HepG2 (cell line): ENCODE results near the gene FAT4. TPM values are rescaled to one million over a fixed set of nuclear protein-coding genes. Genes with fewer than 3 reads are reported as not detected.

Experiments used
- FOXA1 ChIP-seq, 2 experiments: fragments of 450-650 bp in 1 of 2; sonication (generic) in 1 of 2; formaldehyde crosslinking in 1 of 2; IDR thresholded peaks; 2 replicates each; pipeline versions ENCODE4 v1.4.0 to v1.6.1; 2016 to 2020; ENCODE audit warnings: missing genetic modification reagents in 1 of 2
- FOXK2 ChIP-seq: fragments of 450-650 bp; IDR thresholded peaks from 2 replicates; pipeline ENCODE4 v1.6.1; 2016
- GABPB1 ChIP-seq: IDR thresholded peaks from 2 replicates; pipeline ENCODE4 v1.6.1; 2016; ENCODE audit warnings: mild to moderate bottlenecking, missing genetic modification reagents, moderate library complexity, missing compliant biosample characterization
- HOXA5 ChIP-seq: sonication (generic); formaldehyde crosslinking; IDR thresholded peaks from 2 replicates; pipeline ENCODE4 v1.4.0; 2020; ENCODE audit warnings: missing genetic modification reagents
- HOXA9 ChIP-seq: sonication (generic); formaldehyde crosslinking; IDR thresholded peaks from 2 replicates; pipeline ENCODE4 v1.8.1; 2022; ENCODE audit warnings: missing genetic modification reagents, mild to moderate bottlenecking, moderate library complexity, borderline replicate concordance
- HOXD1 ChIP-seq: sonication (generic); formaldehyde crosslinking; IDR thresholded peaks from 2 replicates; pipeline ENCODE4 v1.5.0; 2020; ENCODE audit warnings: missing genetic modification reagents
- LCORL ChIP-seq, 2 experiments: fragments of 450-650 bp in 1 of 2; sonication (generic) in 1 of 2; formaldehyde crosslinking in 1 of 2; IDR thresholded peaks; 2 replicates each; pipeline versions ENCODE4 v1.5.0 to v1.6.1; 2017 to 2020; ENCODE audit warnings: antibody characterized with exemption in 1 of 2, missing genetic modification reagents in 1 of 2
- MAF1 ChIP-seq: sonication (generic); formaldehyde crosslinking; IDR thresholded peaks from 2 replicates; pipeline ENCODE4 v1.5.0; 2020; ENCODE audit warnings: missing genetic modification reagents, borderline replicate concordance
- PLRG1 ChIP-seq: fragments of 450-650 bp; conservative IDR thresholded peaks from 2 replicates; pipeline ENCODE4 v1.6.1; 2016
- ZNF891 ChIP-seq: sonication (generic); formaldehyde crosslinking; IDR thresholded peaks from 2 replicates; pipeline ENCODE4 v1.5.0; 2020; ENCODE audit warnings: mild to moderate bottlenecking, missing genetic modification reagents
- ZSCAN21 ChIP-seq: sonication (generic); formaldehyde crosslinking; IDR thresholded peaks from 2 replicates; pipeline ENCODE4 v1.8.0; 2022; ENCODE audit warnings: mild to moderate bottlenecking, missing genetic modification reagents, moderate library complexity, borderline replicate concordance
- ZSCAN9 ChIP-seq: IDR thresholded peaks from 2 replicates; pipeline ENCODE4 v1.6.1; 2016; ENCODE audit warnings: borderline replicate concordance
- polyA plus RNA-seq, 8 experiments: library from polyadenylated mRNA; depleted of rRNA in 3 of 8; stranded (reverse) in 7 of 8; unstranded in 1 of 8; fragments of >200 nt; fragmentation: Illumina TruSeq in 4 of 8; extraction: Trizol in 4 of 8; gene quantifications; 2 replicates each; pipeline versions ENCODE4 v1.2.1 to v1.2.3, GENCODE V29; 2011 to 2016; ENCODE audit warnings: low read depth in 4 of 8, missing spikeins in 1 of 8, mixed read lengths in 1 of 8; ENCODE audit not compliant: insufficient read depth in 1 of 8
- total RNA-seq, 5 experiments: library from RNA; depleted of rRNA; stranded (reverse); fragments of >200 nt; fragmentation: Illumina TruSeq; extraction: Trizol; gene quantifications; 2 replicates each; pipeline ENCODE4 v1.2.3, GENCODE V29; 2016; ENCODE audit warnings: low read depth in 1 of 5
- TF ChIP-seq, protein P1 (sequence below): sonication (generic); formaldehyde crosslinking; IDR thresholded peaks from 2 replicates; pipeline ENCODE4 v1.5.1; 2020; ENCODE audit warnings: mild to moderate bottlenecking, missing genetic modification reagents, moderate library complexity
- TF ChIP-seq, protein P2 (sequence below), 2 experiments: fragments of 450-650 bp in 1 of 2; sonication (generic) in 1 of 2; formaldehyde crosslinking; IDR thresholded peaks; 2 replicates each; pipeline versions ENCODE4 v1.5.0 to v1.8.0; 2020 to 2022; ENCODE audit warnings: mild to moderate bottlenecking in 1 of 2, missing genetic modification reagents in 1 of 2
- TF ChIP-seq, protein P3 (sequence below): IDR thresholded peaks from 2 replicates; pipeline ENCODE4 v1.6.1; 2016; ENCODE audit warnings: low read depth, borderline replicate concordance
- TF ChIP-seq, protein P4 (sequence below): IDR thresholded peaks from 2 replicates; pipeline ENCODE4 v1.6.1; 2012; ENCODE audit warnings: inconsistent platforms
- TF ChIP-seq, protein P5 (sequence below): sonication (generic); formaldehyde crosslinking; IDR thresholded peaks from 2 replicates; pipeline ENCODE4 v1.5.0; 2020; ENCODE audit warnings: missing genetic modification reagents, mild to moderate bottlenecking, borderline replicate concordance
- TF ChIP-seq, protein P6 (sequence below): sonication (generic); formaldehyde crosslinking; IDR thresholded peaks from 2 replicates; pipeline ENCODE4 v1.4.0; 2020; ENCODE audit warnings: mild to moderate bottlenecking, low read depth, missing genetic modification reagents

Gene FAT4
- total and polyA plus RNA-seq, 2 of the 13 experiments (the other 11 are each of a cell fraction or from before 2014, with no cell fraction given), result 0.27 to 1.2 TPM

DNA sequence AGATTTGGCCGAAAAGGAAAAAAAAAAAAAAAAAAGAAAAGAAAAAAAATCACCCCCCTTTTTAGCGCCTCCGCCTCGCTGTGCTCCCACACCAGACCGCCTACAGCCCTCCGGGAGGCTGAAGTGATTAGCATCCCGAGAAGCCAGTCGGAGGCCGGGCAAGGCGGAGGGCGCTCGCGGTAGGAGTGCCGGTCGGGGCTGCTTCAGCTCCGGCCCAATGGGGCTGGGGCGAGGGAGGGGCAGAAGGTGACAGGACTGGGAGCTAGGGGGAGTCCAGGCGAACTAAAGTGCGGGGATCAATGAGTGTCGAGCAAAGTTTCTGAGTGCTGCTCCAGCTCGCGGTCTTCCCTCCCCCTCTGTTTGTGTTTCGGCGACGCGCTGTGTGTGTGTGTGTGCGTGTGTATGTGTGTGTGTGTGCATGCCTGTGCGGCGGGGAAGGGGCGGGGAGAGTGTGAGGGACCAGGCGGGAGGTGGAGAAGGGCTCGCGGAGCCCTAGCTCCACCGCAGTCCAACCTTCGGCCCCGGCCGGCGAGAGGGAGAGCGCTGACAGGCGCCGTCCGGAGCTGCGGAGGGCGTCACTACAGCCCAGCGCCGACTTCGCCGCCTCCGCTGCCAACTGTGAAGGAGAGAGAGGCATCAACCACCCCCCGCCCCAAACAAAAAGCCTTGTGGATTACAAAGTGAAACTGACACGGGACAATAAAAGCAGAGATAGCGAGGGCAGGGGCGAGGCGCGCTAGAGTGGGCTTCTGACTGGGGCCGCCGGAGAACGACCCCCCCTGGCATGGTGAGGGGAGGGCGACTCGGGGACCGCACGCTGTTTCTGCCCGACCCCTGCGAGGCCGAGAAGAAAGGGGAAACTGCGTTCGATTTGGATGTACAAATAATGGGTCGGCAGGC lies at the start of gene FAT4 (continued):
- TF ChIP-seq ZSCAN21 (CRISPR knock-in tag), result peak; percentile 79; the same call in 1 of the 2 replicates
- TF ChIP-seq MAF1 (CRISPR knock-in tag), result no peak
- TF ChIP-seq GABPB1, result peak; percentile 61
- TF ChIP-seq HOXA5, result peak; percentile 75; the same call in 1 of the 2 replicates
- TF ChIP-seq, protein P1, sequence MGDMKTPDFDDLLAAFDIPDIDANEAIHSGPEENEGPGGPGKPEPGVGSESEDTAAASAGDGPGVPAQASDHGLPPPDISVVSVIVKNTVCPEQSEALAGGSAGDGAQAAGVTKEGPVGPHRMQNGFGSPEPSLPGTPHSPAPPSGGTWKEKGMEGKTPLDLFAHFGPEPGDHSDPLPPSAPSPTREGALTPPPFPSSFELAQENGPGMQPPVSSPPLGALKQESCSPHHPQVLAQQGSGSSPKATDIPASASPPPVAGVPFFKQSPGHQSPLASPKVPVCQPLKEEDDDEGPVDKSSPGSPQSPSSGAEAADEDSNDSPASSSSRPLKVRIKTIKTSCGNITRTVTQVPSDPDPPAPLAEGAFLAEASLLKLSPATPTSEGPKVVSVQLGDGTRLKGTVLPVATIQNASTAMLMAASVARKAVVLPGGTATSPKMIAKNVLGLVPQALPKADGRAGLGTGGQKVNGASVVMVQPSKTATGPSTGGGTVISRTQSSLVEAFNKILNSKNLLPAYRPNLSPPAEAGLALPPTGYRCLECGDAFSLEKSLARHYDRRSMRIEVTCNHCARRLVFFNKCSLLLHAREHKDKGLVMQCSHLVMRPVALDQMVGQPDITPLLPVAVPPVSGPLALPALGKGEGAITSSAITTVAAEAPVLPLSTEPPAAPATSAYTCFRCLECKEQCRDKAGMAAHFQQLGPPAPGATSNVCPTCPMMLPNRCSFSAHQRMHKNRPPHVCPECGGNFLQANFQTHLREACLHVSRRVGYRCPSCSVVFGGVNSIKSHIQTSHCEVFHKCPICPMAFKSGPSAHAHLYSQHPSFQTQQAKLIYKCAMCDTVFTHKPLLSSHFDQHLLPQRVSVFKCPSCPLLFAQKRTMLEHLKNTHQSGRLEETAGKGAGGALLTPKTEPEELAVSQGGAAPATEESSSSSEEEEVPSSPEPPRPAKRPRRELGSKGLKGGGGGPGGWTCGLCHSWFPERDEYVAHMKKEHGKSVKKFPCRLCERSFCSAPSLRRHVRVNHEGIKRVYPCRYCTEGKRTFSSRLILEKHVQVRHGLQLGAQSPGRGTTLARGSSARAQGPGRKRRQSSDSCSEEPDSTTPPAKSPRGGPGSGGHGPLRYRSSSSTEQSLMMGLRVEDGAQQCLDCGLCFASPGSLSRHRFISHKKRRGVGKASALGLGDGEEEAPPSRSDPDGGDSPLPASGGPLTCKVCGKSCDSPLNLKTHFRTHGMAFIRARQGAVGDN (CRISPR knock-in tag), result peak; percentile 82
- no peak for TF ChIP-seq PLRG1
- TF ChIP-seq, protein P2, sequence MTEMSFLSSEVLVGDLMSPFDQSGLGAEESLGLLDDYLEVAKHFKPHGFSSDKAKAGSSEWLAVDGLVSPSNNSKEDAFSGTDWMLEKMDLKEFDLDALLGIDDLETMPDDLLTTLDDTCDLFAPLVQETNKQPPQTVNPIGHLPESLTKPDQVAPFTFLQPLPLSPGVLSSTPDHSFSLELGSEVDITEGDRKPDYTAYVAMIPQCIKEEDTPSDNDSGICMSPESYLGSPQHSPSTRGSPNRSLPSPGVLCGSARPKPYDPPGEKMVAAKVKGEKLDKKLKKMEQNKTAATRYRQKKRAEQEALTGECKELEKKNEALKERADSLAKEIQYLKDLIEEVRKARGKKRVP (CRISPR knock-in tag; IDR thresholded peaks at IDR 0.05), result peak in 1 of 2 experiments; percentile 59; a peak in 2 of 4 replicates
- peak; percentile 43; the same call in 1 of the 2 replicates for TF ChIP-seq FOXK2
- TF ChIP-seq, protein P3, sequence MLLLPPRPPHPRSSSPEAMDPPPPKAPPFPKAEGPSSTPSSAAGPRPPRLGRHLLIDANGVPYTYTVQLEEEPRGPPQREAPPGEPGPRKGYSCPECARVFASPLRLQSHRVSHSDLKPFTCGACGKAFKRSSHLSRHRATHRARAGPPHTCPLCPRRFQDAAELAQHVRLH (CRISPR knock-in tag), result peak; percentile 41; the same call in 1 of the 2 replicates
- peak; percentile 74; the same call in 1 of the 2 replicates for TF ChIP-seq HOXD1
- TF ChIP-seq LCORL (IDR thresholded peaks at IDR 0.05), result peak; percentile 65
- peak; percentile 96 for TF ChIP-seq LCORL (CRISPR knock-in tag; IDR thresholded peaks at IDR 0.05)
- TF ChIP-seq, protein P4, sequence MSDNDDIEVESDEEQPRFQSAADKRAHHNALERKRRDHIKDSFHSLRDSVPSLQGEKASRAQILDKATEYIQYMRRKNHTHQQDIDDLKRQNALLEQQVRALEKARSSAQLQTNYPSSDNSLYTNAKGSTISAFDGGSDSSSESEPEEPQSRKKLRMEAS, result peak; percentile 88
- TF ChIP-seq, protein P5, sequence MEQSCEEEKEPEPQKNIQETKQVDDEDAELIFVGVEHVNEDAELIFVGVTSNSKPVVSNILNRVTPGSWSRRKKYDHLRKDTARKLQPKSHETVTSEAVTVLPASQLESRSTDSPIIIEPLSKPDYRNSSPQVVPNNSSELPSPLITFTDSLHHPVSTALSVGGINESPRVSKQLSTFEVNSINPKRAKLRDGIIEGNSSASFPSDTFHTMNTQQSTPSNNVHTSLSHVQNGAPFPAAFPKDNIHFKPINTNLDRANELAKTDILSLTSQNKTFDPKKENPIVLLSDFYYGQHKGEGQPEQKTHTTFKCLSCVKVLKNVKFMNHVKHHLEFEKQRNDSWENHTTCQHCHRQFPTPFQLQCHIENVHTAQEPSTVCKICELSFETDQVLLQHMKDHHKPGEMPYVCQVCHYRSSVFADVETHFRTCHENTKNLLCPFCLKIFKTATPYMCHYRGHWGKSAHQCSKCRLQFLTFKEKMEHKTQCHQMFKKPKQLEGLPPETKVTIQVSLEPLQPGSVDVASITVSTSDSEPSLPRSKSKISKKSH (CRISPR knock-in tag), result peak; percentile 78
- 0 out of 2 replicates have a peak, but pooled peaks have one; percentile 44 for TF ChIP-seq HOXA9 (CRISPR knock-in tag)
- peak; percentile 63; the same call in 1 of the 2 replicates for TF ChIP-seq ZNF891 (CRISPR knock-in tag)
- TF ChIP-seq FOXA1 (IDR thresholded peaks at IDR 0.05), result no peak
- peak; percentile 55 for TF ChIP-seq FOXA1 (CRISPR knock-in tag; IDR thresholded peaks at IDR 0.05)
- TF ChIP-seq, protein P6, sequence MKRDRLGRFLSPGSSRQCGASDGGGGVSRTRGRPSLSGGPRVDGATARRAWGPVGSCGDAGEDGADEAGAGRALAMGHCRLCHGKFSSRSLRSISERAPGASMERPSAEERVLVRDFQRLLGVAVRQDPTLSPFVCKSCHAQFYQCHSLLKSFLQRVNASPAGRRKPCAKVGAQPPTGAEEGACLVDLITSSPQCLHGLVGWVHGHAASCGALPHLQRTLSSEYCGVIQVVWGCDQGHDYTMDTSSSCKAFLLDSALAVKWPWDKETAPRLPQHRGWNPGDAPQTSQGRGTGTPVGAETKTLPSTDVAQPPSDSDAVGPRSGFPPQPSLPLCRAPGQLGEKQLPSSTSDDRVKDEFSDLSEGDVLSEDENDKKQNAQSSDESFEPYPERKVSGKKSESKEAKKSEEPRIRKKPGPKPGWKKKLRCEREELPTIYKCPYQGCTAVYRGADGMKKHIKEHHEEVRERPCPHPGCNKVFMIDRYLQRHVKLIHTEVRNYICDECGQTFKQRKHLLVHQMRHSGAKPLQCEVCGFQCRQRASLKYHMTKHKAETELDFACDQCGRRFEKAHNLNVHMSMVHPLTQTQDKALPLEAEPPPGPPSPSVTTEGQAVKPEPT (CRISPR knock-in tag), result peak; percentile 50; the same call in 1 of the 2 replicates
- TF ChIP-seq ZSCAN9, result no peak
